GM23338 (cell line): ENCODE results near the gene LYZL4. TPM values are rescaled to one million over a fixed set of nuclear protein-coding genes. Genes with fewer than 3 reads are reported as not detected.

ENCODE experiments used
- ATAC-seq: fragments of 200-7000 bp; cut with Tn5 transposase; 3 replicates; pipeline ENCODE4 v1.9.1; 2020
- DNase-seq: peaks from one replicate; pipeline ENCODE4 v3.0.0-alpha.2; 2015; ENCODE audit warnings: low spot score
- H2AFZ ChIP-seq: fragments of 200-600 bp; sonication (generic); 2 replicates; pipeline ENCODE4 v1.8.0; 2016; ENCODE audit warnings: antibody characterized with exemption, mild to moderate bottlenecking, moderate library complexity
- H3F3A ChIP-seq: fragments of 200-600 bp; sonication (generic); replicated peaks from 2 replicates; pipeline ENCODE4 v1.8.0; 2017; ENCODE audit warnings: antibody characterized with exemption, mixed run types, low read depth
- H3K27ac ChIP-seq: fragments of 200-600 bp; sonication (generic); 2 replicates; pipeline ENCODE4 v1.6.1; 2016; ENCODE audit warnings: low read depth
- H3K27me3 ChIP-seq: fragments of 200-600 bp; sonication (generic); 2 replicates; pipeline ENCODE4 v1.8.0; 2016; ENCODE audit warnings: mild to moderate bottlenecking, mixed run types, moderate library complexity; ENCODE audit not compliant: insufficient read depth
- H3K36me3 ChIP-seq: fragments of 200-600 bp; sonication (generic); 2 replicates; pipeline ENCODE4 v1.8.0; 2016; ENCODE audit warnings: mild to moderate bottlenecking; ENCODE audit not compliant: insufficient read depth
- H3K4me1 ChIP-seq: fragments of 200-600 bp; sonication (generic); 2 replicates; pipeline ENCODE4 v1.8.0; 2016; ENCODE audit warnings: mild to moderate bottlenecking, moderate library complexity; ENCODE audit not compliant: insufficient read depth
- H3K4me2 ChIP-seq: fragments of 200-600 bp; sonication (generic); 2 replicates; pipeline ENCODE4 v1.7.1; 2017; ENCODE audit warnings: mixed run types
- H3K4me3 ChIP-seq: fragments of 200-600 bp; sonication (generic); 2 replicates; pipeline ENCODE4 v1.6.1; 2016; ENCODE audit warnings: mixed run types
- H3K79me2 ChIP-seq: fragments of 200-600 bp; sonication (generic); replicated peaks from 2 replicates; pipeline ENCODE4 v1.8.0; 2017; ENCODE audit warnings: mild to moderate bottlenecking; ENCODE audit not compliant: insufficient read depth
- H3K9me2 ChIP-seq: fragments of 200-600 bp; sonication (generic); 2 replicates; pipeline ENCODE4 v1.8.0; 2017; ENCODE audit not compliant: insufficient read depth
- H4K20me1 ChIP-seq: fragments of 200-600 bp; sonication (generic); replicated peaks from 2 replicates; pipeline ENCODE4 v1.8.0; 2017; ENCODE audit warnings: mild to moderate bottlenecking; ENCODE audit not compliant: insufficient read depth
- H3K27ac Mint-ChIP-seq: 2 replicates; pipeline ENCODE4 v1.8.0; 2020; ENCODE audit warnings: inconsistent platforms, mild to moderate bottlenecking, moderate library complexity, mixed read lengths
- H3K27me3 Mint-ChIP-seq: 3 replicates; pipeline ENCODE4 v1.8.0; 2022; ENCODE audit warnings: low read depth, mild to moderate bottlenecking, moderate library complexity, mixed read lengths, inconsistent platforms; ENCODE audit not compliant: insufficient read depth, poor library complexity
- H3K36me3 Mint-ChIP-seq: 3 replicates; pipeline ENCODE4 v1.8.0; 2021; ENCODE audit warnings: low read depth, mild to moderate bottlenecking, inconsistent platforms, moderate library complexity, mixed read lengths
- H3K4me1 Mint-ChIP-seq: 3 replicates; pipeline ENCODE4 v1.8.0; 2020; ENCODE audit warnings: mild to moderate bottlenecking, inconsistent platforms, mixed read lengths
- H3K4me3 Mint-ChIP-seq: 3 replicates; pipeline ENCODE4 v1.8.0; 2021; ENCODE audit warnings: moderate library complexity, mild to moderate bottlenecking, inconsistent platforms, mixed read lengths
- H3K9me3 Mint-ChIP-seq: 3 replicates; pipeline ENCODE4 v1.8.0; 2020; ENCODE audit warnings: moderate library complexity, mild to moderate bottlenecking, inconsistent platforms, mixed read lengths
- EZH2 ChIP-seq: fragments of 200-600 bp; sonication (generic); IDR thresholded peaks from one replicate; pipeline ENCODE4 v1.8.0; 2017; ENCODE audit warnings: antibody characterized with exemption, mild to moderate bottlenecking, low read depth; ENCODE audit not compliant: unreplicated experiment
- EZH2phosphoT487 ChIP-seq: fragments of 200-600 bp; sonication (generic); IDR thresholded peaks from one replicate; pipeline ENCODE4 v1.8.1; 2018; ENCODE audit warnings: antibody characterized with exemption; ENCODE audit not compliant: unreplicated experiment
- POLR2AphosphoS5 ChIP-seq: IDR thresholded peaks from 2 replicates; pipeline ENCODE4 v1.6.1; 2016; ENCODE audit warnings: antibody characterized with exemption, low read depth
- STAT1 ChIP-seq: IDR thresholded peaks from one replicate; pipeline ENCODE4 v1.6.1; 2016; ENCODE audit warnings: antibody characterized with exemption; ENCODE audit not compliant: unreplicated experiment
- ZNF114 ChIP-seq: fragments of 250-450 bp; sonication (Bioruptor Pico); IDR thresholded peaks from 2 replicates; pipeline ENCODE4 v1.5.0; 2020; ENCODE audit warnings: mild to moderate bottlenecking, moderate library complexity
- ZNF462 ChIP-seq: fragments of 250-450 bp; sonication (Bioruptor Pico); IDR thresholded peaks from 2 replicates; pipeline ENCODE4 v1.5.0; 2020; ENCODE audit warnings: mild to moderate bottlenecking, moderate library complexity
- polyA plus RNA-seq: library from polyadenylated mRNA; unstranded; fragments of >200 nt; fragmentation: Nextera tagmentation; extraction: Ambion mirVana; gene quantifications from 2 replicates; pipeline ENCODE4 v1.2.1, GENCODE V29; 2016
- total RNA-seq: library from RNA; depleted of rRNA; stranded (reverse); fragments of >200 nt; shearing (Covaris generic); gene quantifications from 2 replicates; pipeline ENCODE4 v1.2.3, GENCODE V29; 2014

The LYZL4 gene
- total and polyA plus RNA-seq, 2 experiments from 2014 or later = not detected

- no peak for TF ChIP-seq ZNF462 (CRISPR knock-in tag)
- TF ChIP-seq EZH2phosphoT487 = no peak
- no peak for TF ChIP-seq ZNF114
- no peak for TF ChIP-seq EZH2
These were observed 7.9 kb downstream of the LYZL4 start (continued) for GRCh38 chr3:42402394-42403096.

GRCh38 chr3:42398080-42398479, 12.3 kb downstream of the LYZL4 start:
- TF ChIP-seq STAT1 (no peak), POLR2AphosphoS5 (no peak)
- H4K20me1 ChIP-seq = no peaks in the 10 kb centered on the region
- H3K4me1 Mint-ChIP-seq = no peaks in the 10 kb centered on the region
- no peaks in the 10 kb centered on the region for H3K27me3 ChIP-seq
- H3F3A ChIP-seq = no peaks in the 10 kb centered on the region
- H3K79me2 ChIP-seq = no peaks in the 10 kb centered on the region
- H3K4me3 Mint-ChIP-seq = no peak overlapping the region
- no peak overlapping the region for H3K4me3 ChIP-seq
- H3K27ac Mint-ChIP-seq = no peak overlapping the region
- H3K36me3 Mint-ChIP-seq = no peaks in the 10 kb centered on the region
- no peaks in the 10 kb centered on the region for H3K9me2 ChIP-seq
- ATAC-seq (no peak), DNase-seq (no peak)
- no peaks in the 10 kb centered on the region for H3K36me3 ChIP-seq
- no peaks in the 10 kb centered on the region for H3K4me1 ChIP-seq
- H3K4me2 ChIP-seq = no peak overlapping the region
- no peaks in the 10 kb centered on the region for H3K27me3 Mint-ChIP-seq
- H3K9me3 Mint-ChIP-seq = no peaks in the 10 kb centered on the region
- H3K27ac ChIP-seq = no peak overlapping the region
- H2AFZ ChIP-seq = no peak overlapping the region
